Transverse colon (tissue), 4 donors: ENCODE measurements around the gene RASGRP2.

ENCODE experiments used
- POLR2A ChIP-seq: fragments of 450-650 bp; IDR thresholded peaks from one replicate; pipeline ENCODE4 v1.6.1; 2016; ENCODE audit warnings: antibody characterized with exemption, mild to moderate bottlenecking, moderate library complexity
- POLR2AphosphoS5 ChIP-seq, 3 donors: sonication (generic); formaldehyde crosslinking; IDR thresholded peaks; one replicate each; pipeline ENCODE4 v1.6.1; 2016; ENCODE audit warnings: antibody characterized with exemption in 3 of 3
- TF ChIP-seq, protein P1 (sequence below), 5 experiments: fragments of 200-600 bp in 3 of 5; fragments of 450-650 bp in 2 of 5; sonication (generic) in 3 of 5; IDR thresholded peaks; 1 replicate in 2 of 5; 2 replicates in 3 of 5; pipeline ENCODE4 v1.5.1; 2016 to 2017; ENCODE audit warnings: antibody characterized with exemption in 5 of 5, inconsistent platforms in 3 of 5, mild to moderate bottlenecking in 2 of 5, moderate library complexity in 1 of 5

DNA sequence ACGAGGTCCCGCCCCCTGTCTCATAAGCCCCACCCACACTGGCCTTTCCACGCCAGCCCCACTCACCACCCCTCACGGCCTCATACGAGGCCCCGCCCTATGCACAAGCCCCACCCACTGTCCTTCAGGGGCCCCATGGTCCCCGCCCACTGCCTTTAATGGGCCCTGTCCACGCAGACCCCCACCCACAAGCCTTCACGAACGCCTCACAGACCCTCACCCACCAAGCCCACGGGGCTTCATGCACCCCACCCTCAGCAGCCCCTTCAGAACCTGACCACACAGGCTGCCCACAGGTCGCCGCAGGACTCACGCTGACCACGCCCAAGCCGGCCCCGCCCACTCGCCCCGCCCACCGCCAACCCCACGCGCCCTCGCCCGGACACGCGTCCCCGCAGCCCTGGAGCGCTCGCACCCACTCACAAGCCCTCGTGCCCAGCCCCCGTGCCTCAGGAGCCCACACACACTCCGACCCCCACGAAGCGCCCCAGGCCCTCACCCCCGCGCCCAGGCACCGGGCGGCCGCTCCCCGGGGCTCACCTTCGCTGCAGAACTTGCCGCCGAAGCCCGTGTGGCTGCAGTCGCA, 31.4 kb downstream of the RASGRP2 start:
- TF ChIP-seq, protein P1, sequence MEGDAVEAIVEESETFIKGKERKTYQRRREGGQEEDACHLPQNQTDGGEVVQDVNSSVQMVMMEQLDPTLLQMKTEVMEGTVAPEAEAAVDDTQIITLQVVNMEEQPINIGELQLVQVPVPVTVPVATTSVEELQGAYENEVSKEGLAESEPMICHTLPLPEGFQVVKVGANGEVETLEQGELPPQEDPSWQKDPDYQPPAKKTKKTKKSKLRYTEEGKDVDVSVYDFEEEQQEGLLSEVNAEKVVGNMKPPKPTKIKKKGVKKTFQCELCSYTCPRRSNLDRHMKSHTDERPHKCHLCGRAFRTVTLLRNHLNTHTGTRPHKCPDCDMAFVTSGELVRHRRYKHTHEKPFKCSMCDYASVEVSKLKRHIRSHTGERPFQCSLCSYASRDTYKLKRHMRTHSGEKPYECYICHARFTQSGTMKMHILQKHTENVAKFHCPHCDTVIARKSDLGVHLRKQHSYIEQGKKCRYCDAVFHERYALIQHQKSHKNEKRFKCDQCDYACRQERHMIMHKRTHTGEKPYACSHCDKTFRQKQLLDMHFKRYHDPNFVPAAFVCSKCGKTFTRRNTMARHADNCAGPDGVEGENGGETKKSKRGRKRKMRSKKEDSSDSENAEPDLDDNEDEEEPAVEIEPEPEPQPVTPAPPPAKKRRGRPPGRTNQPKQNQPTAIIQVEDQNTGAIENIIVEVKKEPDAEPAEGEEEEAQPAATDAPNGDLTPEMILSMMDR (IDR thresholded peaks at IDR 0.05): no peak
- TF ChIP-seq POLR2A: no peak
- no peak for TF ChIP-seq POLR2AphosphoS5 (IDR thresholded peaks at IDR 0.05)
